ENCODE results near the gene PDGFC. TPM values are rescaled to one million over a fixed set of nuclear protein-coding genes. Genes with fewer than 3 reads are reported as not detected.

PDGFC gene
- total RNA-seq, 1 experiment from 2014 or later: 9.8 TPM

GRCh38 chr4:156811286-156811685 is 160.3 kb downstream of the PDGFC start:
- BruUV-seq (replicated peaks): no TSS peak
- ChIA-PET RAD21 (ENCODE audit: low non-redundant PET in 1 of 2, low total read pairs in 2 of 2, uncharacterized antibody in 2 of 2, unreplicated experiment in 2 of 2) (no interaction called here), POLR2A (no interaction called here), CTCF (no interaction called here)
- Histone ChIP-seq H3K9ac (ENCODE audit: low read length) (no peak overlapping the region), H3K27me3 (ENCODE audit: insufficient read depth, low read length) (no peaks in the 10 kb centered on the region), H3K4me2 (ENCODE audit: low read length) (no peak overlapping the region), H3K9me3 (ENCODE audit: control insufficient read depth in 1 of 2, insufficient read depth in 1 of 2, low read depth in 1 of 2, low read length in 2 of 2) (no peaks in the 10 kb centered on the region), H4K20me1 (ENCODE audit: insufficient read depth) (no peaks in the 10 kb centered on the region), H3K9me2 (ENCODE audit: insufficient read depth) (no peaks in the 10 kb centered on the region), H3K4me3 (replicated peaks in 1 of 2; ENCODE audit: low read depth in 1 of 2, low read length in 2 of 2) (no peak overlapping the region), H3K4me1 (ENCODE audit: control insufficient read depth in 1 of 2, insufficient read depth in 2 of 2, low read length in 2 of 2) (no peaks in the 10 kb centered on the region), H3K79me2 (ENCODE audit: insufficient read depth, low read length) (no peaks in the 10 kb centered on the region), H3K27ac (ENCODE audit: low read depth, low read length) (no peak overlapping the region), H2AFZ (ENCODE audit: low read depth, low read length, poor library complexity, severe bottlenecking) (no peak overlapping the region), H3K36me3 (ENCODE audit: control insufficient read depth in 1 of 2, insufficient read depth in 2 of 2, low read length in 2 of 2) (no peaks in the 10 kb centered on the region)
- intact Hi-C loops (cut with micrococcal nuclease): no loop called here
- ATAC-seq (no peak), DNase-seq (ENCODE audit: low read depth, low spot score) (no peak)
- TF ChIP-seq FOSL1 (IDR thresholded peaks at IDR 0.05; ENCODE audit: low read depth) (no peak), CEBPB (IDR thresholded peaks at IDR 0.05; ENCODE audit: low read depth) (no peak), POLR2AphosphoS5 (IDR thresholded peaks at IDR 0.05; ENCODE audit: low read depth, low read length) (no peak), EZH2phosphoT487 (IDR thresholded peaks at IDR 0.05; ENCODE audit: borderline replicate concordance) (no peak), JUND (IDR thresholded peaks at IDR 0.05) (no peak), ZFX (IDR thresholded peaks at IDR 0.05) (no peak), CBX3 (IDR thresholded peaks at IDR 0.05; ENCODE audit: low read depth) (no peak), EGR1 (IDR thresholded peaks at IDR 0.05; ENCODE audit: low read depth) (no peak), SRF (IDR thresholded peaks at IDR 0.05; ENCODE audit: low read depth) (no peak), SP1 (IDR thresholded peaks at IDR 0.05; ENCODE audit: low read depth) (no peak), EZH2 (IDR thresholded peaks at IDR 0.05) (no peak), TCF7L2 (IDR thresholded peaks at IDR 0.05; ENCODE audit: borderline replicate concordance, extremely low read depth, insufficient read depth, insufficient read length) (no peak), MAX (IDR thresholded peaks at IDR 0.05) (no peak)
- TF ChIP-seq, protein P1, sequence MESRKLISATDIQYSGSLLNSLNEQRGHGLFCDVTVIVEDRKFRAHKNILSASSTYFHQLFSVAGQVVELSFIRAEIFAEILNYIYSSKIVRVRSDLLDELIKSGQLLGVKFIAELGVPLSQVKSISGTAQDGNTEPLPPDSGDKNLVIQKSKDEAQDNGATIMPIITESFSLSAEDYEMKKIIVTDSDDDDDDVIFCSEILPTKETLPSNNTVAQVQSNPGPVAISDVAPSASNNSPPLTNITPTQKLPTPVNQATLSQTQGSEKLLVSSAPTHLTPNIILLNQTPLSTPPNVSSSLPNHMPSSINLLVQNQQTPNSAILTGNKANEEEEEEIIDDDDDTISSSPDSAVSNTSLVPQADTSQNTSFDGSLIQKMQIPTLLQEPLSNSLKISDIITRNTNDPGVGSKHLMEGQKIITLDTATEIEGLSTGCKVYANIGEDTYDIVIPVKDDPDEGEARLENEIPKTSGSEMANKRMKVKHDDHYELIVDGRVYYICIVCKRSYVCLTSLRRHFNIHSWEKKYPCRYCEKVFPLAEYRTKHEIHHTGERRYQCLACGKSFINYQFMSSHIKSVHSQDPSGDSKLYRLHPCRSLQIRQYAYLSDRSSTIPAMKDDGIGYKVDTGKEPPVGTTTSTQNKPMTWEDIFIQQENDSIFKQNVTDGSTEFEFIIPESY (IDR thresholded peaks at IDR 0.05; ENCODE audit: extremely low read depth, insufficient replicate concordance, low read length): no peak
